IMR-90 (cell line): ENCODE results near the gene DDOST. TPM values are rescaled to one million over a fixed set of nuclear protein-coding genes. Genes with fewer than 3 reads are reported as not detected.

Experiments
- ATAC-seq: fragments of 200-7000 bp; cut with Tn5 transposase; 2 replicates; pipeline ENCODE4 v1.9.1; 2020; ENCODE audit warnings: low read depth, mild to moderate bottlenecking, moderate library complexity
- BruUV-seq: library from RNA; stranded (reverse); fragments of 400-500 nt; replicated peaks from 2 replicates; lab custom pipeline; 2021; lab: Mats Ljungman, UMichigan
- CTCF ChIA-PET: fragments of 300-600 bp; formaldehyde crosslinking; extraction: SDS; loops from one replicate; lab custom pipeline; 2021; ENCODE audit warnings: antibody characterized with exemption; lab: Yijun Ruan, JAX
- POLR2A ChIA-PET: fragments of 300-600 bp; sonication (Branson Sonifier 250); formaldehyde crosslinking; loops from one replicate; lab custom pipeline; 2022; ENCODE audit warnings: antibody characterized with exemption; ENCODE audit not compliant: unreplicated experiment; lab: Charles Lee
- DNase-seq: peaks from one replicate; pipeline ENCODE4 v3.0.0; 2013
- H2AFZ ChIP-seq: replicated peaks from 2 replicates; pipeline ENCODE3; 2013; ENCODE audit warnings: low read length, mild to moderate bottlenecking; ENCODE audit not compliant: poor library complexity
- H2AK5ac ChIP-seq: 2 replicates; pipeline ENCODE4 v1.6.1; 2013; ENCODE audit warnings: low read depth, low read length, inconsistent platforms
- H2AK9ac ChIP-seq: replicated peaks from 2 replicates; pipeline ENCODE3; 2013; ENCODE audit warnings: mild to moderate bottlenecking, low read depth, low read length, moderate library complexity; ENCODE audit not compliant: poor library complexity
- H2BK120ac ChIP-seq: 2 replicates; pipeline ENCODE4 v1.6.1; 2013; ENCODE audit warnings: low read depth, low read length, inconsistent platforms
- H2BK15ac ChIP-seq: 3 replicates; pipeline ENCODE4 v1.6.1; 2013; ENCODE audit warnings: low read depth, low read length, inconsistent platforms
- H2BK20ac ChIP-seq: 2 replicates; pipeline ENCODE4 v1.6.1; 2013; ENCODE audit warnings: low read depth, mild to moderate bottlenecking, inconsistent platforms, low read length, moderate library complexity
- H2BK5ac ChIP-seq: 2 replicates; pipeline ENCODE4 v1.6.1; 2013; ENCODE audit warnings: mild to moderate bottlenecking, low read depth, low read length, inconsistent platforms; ENCODE audit not compliant: poor library complexity, severe bottlenecking
- H3K14ac ChIP-seq: replicated peaks from 2 replicates; pipeline ENCODE4 v1.6.1; 2013; ENCODE audit warnings: low read depth, low read length, inconsistent platforms
- H3K18ac ChIP-seq: 2 replicates; pipeline ENCODE4 v1.6.1; 2013; ENCODE audit warnings: low read depth, low read length, control low read depth
- H3K23ac ChIP-seq: 2 replicates; pipeline ENCODE4 v1.6.1; 2013; ENCODE audit warnings: low read depth, low read length, inconsistent platforms
- H3K27ac ChIP-seq: 2 replicates; pipeline ENCODE4 v1.5.1; 2013; ENCODE audit warnings: mild to moderate bottlenecking, control low read depth, low read length; ENCODE audit not compliant: insufficient read depth
- H3K27me3 ChIP-seq: 2 replicates; pipeline ENCODE4 v1.6.1; 2013; ENCODE audit warnings: low read length; ENCODE audit not compliant: control insufficient read depth, insufficient read depth
- H3K36me3 ChIP-seq: 2 replicates; pipeline ENCODE4 v1.6.1; 2013; ENCODE audit warnings: low read length, mixed read lengths; ENCODE audit not compliant: control insufficient read depth, insufficient read depth
- H3K4ac ChIP-seq: 2 replicates; pipeline ENCODE4 v1.6.1; 2013; ENCODE audit warnings: low read depth, low read length, inconsistent platforms
- H3K4me1 ChIP-seq: 2 replicates; pipeline ENCODE4 v1.6.1; 2013; ENCODE audit warnings: low read length, mixed read lengths; ENCODE audit not compliant: control insufficient read depth, insufficient read depth
- H3K4me2 ChIP-seq: 2 replicates; pipeline ENCODE4 v1.6.1; 2013; ENCODE audit warnings: low read depth, mild to moderate bottlenecking, control low read depth, low read length, moderate library complexity
- H3K4me3 ChIP-seq: 2 replicates; pipeline ENCODE4 v1.5.1; 2013; ENCODE audit warnings: low read depth, mild to moderate bottlenecking, control low read depth, low read length, moderate library complexity; ENCODE audit not compliant: insufficient read depth
- H3K56ac ChIP-seq: 2 replicates; pipeline ENCODE4 v1.6.1; 2013; ENCODE audit warnings: low read length, inconsistent platforms; ENCODE audit not compliant: insufficient read depth; ENCODE audit errors: extremely low read depth
- H3K79me1 ChIP-seq, 2 experiments: 2 replicates each; pipeline ENCODE4 v1.6.1; 2013; ENCODE audit warnings: low read length in 2 of 2, inconsistent platforms in 1 of 2, low read depth in 1 of 2
- H3K9ac ChIP-seq: 2 replicates; pipeline ENCODE4 v1.6.1; 2013; ENCODE audit warnings: low read depth, low read length, control low read depth
- H3K9me1 ChIP-seq: 2 replicates; pipeline ENCODE4 v1.6.1; 2013; ENCODE audit warnings: low read length, inconsistent platforms; ENCODE audit not compliant: insufficient read depth
- H3K9me3 ChIP-seq: 2 replicates; pipeline ENCODE4 v1.6.1; 2013; ENCODE audit warnings: low read length; ENCODE audit not compliant: control insufficient read depth, insufficient read depth
- H4K20me1 ChIP-seq: 2 replicates; pipeline ENCODE4 v1.6.1; 2013; ENCODE audit warnings: low read length, inconsistent platforms; ENCODE audit not compliant: insufficient read depth
- H4K5ac ChIP-seq: 2 replicates; pipeline ENCODE4 v1.6.1; 2013; ENCODE audit warnings: mild to moderate bottlenecking, low read depth, low read length, control low read depth
- H4K8ac ChIP-seq, 2 experiments: 2 replicates each; pipeline ENCODE4 v1.6.1; 2013; ENCODE audit warnings: low read depth in 2 of 2, low read length in 2 of 2, control low read depth in 1 of 2, inconsistent platforms in 1 of 2
- H4K91ac ChIP-seq: 2 replicates; pipeline ENCODE4 v1.6.1; 2013; ENCODE audit warnings: low read depth, low read length, inconsistent platforms; ENCODE audit not compliant: insufficient read depth
- CEBPB ChIP-seq: IDR thresholded peaks from 2 replicates; pipeline ENCODE4 v1.6.1; 2012; ENCODE audit warnings: low read depth, low read length, improper control_type of control experiment
- MXI1 ChIP-seq: IDR thresholded peaks from 2 replicates; pipeline ENCODE4 v1.6.1; 2012; ENCODE audit warnings: low read depth, mild to moderate bottlenecking, low read length, moderate library complexity, borderline replicate concordance
- NFE2L2 ChIP-seq: fragments of 150-350 bp; IDR thresholded peaks from 2 replicates; pipeline ENCODE4 v1.6.1; 2016; ENCODE audit warnings: low read depth, mild to moderate bottlenecking, low read length
- WGBS, 2 experiments: methylation state at CpG; one replicate each; pipeline versions ENCODE4 v1.1.5 to v1.1.7; 2013; ENCODE audit warnings: missing lambda C conversion rate in 2 of 2; ENCODE audit not compliant: insufficient read length in 1 of 2; ENCODE audit errors: extremely low coverage in 2 of 2; 5-methylcytosine and 5-hydroxymethylcytosine counted together
- dilution Hi-C: fragments of 300-500 bp; cut with HindIII; formaldehyde crosslinking; loops from one replicate; pipeline ENCODE4 v1.14.3; 2018; ENCODE audit warnings: low sequenced_read_pairs; ENCODE audit not compliant: unreplicated experiment
- in situ Hi-C: fragments of 300-500 bp; cut with MboI; formaldehyde crosslinking; loops from 3 replicates; pipeline ENCODE4 v1.14.3; 2019; ENCODE audit warnings: low sequenced_read_pairs, inconsistent platforms, mixed read lengths
- intact Hi-C: fragments of 100-400 bp; cut with micrococcal nuclease; formaldehyde crosslinking; loops from 2 replicates; pipeline ENCODE4 v1.10.0; 2022
- polyA plus RNA-seq, 3 experiments: library from polyadenylated mRNA; depleted of rRNA; stranded (reverse); fragments of >200 nt; gene quantifications; 2 replicates each; pipeline ENCODE4 v1.2.3, GENCODE V29; 2012; ENCODE audit warnings: low replicate concordance in 1 of 3
- total RNA-seq: library from RNA; depleted of rRNA; stranded (reverse); fragments of >200 nt; gene quantifications from 2 replicates; pipeline ENCODE4 v1.2.3, GENCODE V29; 2012; rRNA removed

DDOST gene
- total and polyA plus RNA-seq, 2 of the 4 experiments (the other 2 are of a cell fraction), result 179 to 477 TPM

- DNase-seq (peak; percentile 12), ATAC-seq (no peak)
- Histone ChIP-seq H4K8ac (peak overlapping the region; percentile 61 to 89), H3K4me2 (no peak overlapping the region), H2AK9ac (peak overlapping the region; percentile 96), H3K56ac (peak overlapping the region; percentile 7; the same call in 1 of the 2 replicates), H2AFZ (peak overlapping the region; percentile 50), H3K14ac (peak overlapping the region; percentile 92), H4K91ac (peak overlapping the region; percentile 94), H2AK5ac (peak overlapping the region; percentile 95), H2BK5ac (peak overlapping the region; percentile 98), H2BK20ac (peak overlapping the region; percentile 96), H2BK120ac (peak overlapping the region; percentile 96), H3K27ac (peak overlapping the region; percentile 18; the same call in 1 of the 2 replicates), H3K79me1 (no peaks in the 10 kb centered on the region), H4K5ac (peak overlapping the region; percentile 80; the same call in 1 of the 2 replicates), H3K9ac (no peak overlapping the region), H3K4me3 (no peak overlapping the region), H3K18ac (peak overlapping the region; percentile 73; the same call in 1 of the 2 replicates), H3K36me3 (no peaks in the 10 kb centered on the region), H3K9me1 (peaks cover 26% of the 10 kb centered on the region), H4K20me1 (no peaks in the 10 kb centered on the region), H3K23ac (peak overlapping the region; percentile 90; the same call in 1 of the 2 replicates), H2BK15ac (peak overlapping the region; percentile 90; the same call in 2 of the 3 replicates), H3K27me3 (no peaks in the 10 kb centered on the region), H3K4ac (peak overlapping the region; percentile 92), H3K4me1 (peaks cover 22% of the 10 kb centered on the region), H3K9me3 (no peaks in the 10 kb centered on the region)
- ChIA-PET CTCF (no interaction called here), POLR2A (no interaction called here)
- TF ChIP-seq NFE2L2 (no peak), CEBPB (peak; percentile 52; the same call in 1 of the 2 replicates), MXI1 (no peak)
- dilution Hi-C loops (no loop called here), intact Hi-C loops (no loop called here), in situ Hi-C loops (no loop called here)
- no CpG with 5 or more reads among the region's 4 CpGs for WGBS, 2 experiments
- no TSS peak for BruUV-seq
Observed at GRCh38 chr1:20602851-20603450, 58.2 kb downstream of the DDOST start.

Other genes starting within 250 kb of the DDOST start
- 10.2 and 28.9 TPM in 2 replicates for gene CAMK2N1, start 175.2 kb downstream of the DDOST start, total RNA-seq
- gene CAMK2N1, start 175.2 kb downstream of the DDOST start, polyA plus RNA-seq (2012; rRNA removed), result 44.4 and 46.8 TPM in 2 replicates
- 19.7 and 21.1 TPM in 2 replicates for gene MUL1, start 153.2 kb downstream of the DDOST start, total RNA-seq
- 20.6 and 20.7 TPM in 2 replicates for gene MUL1, start 153.2 kb downstream of the DDOST start, polyA plus RNA-seq (2012; rRNA removed)
- not detected in 2 replicates for gene FAM43B, start 108.8 kb downstream of the DDOST start, total RNA-seq
- gene FAM43B, start 108.8 kb downstream of the DDOST start, polyA plus RNA-seq (2012; rRNA removed), result 0.05 and 0.09 TPM in 2 replicates
- gene CDA, start 72.3 kb downstream of the DDOST start, total RNA-seq, result 0.90 and 1.4 TPM in 2 replicates
- gene CDA, start 72.3 kb downstream of the DDOST start, polyA plus RNA-seq (2012; rRNA removed), result 9.4 and 10.7 TPM in 2 replicates
- 52.9 and 55.3 TPM in 2 replicates for gene PINK1, start 27.9 kb downstream of the DDOST start, total RNA-seq
- 55.2 and 57.8 TPM in 2 replicates for gene PINK1, start 27.9 kb downstream of the DDOST start, polyA plus RNA-seq (2012; rRNA removed)
- gene KIF17, start 56.6 kb upstream of the DDOST start, total RNA-seq, result 4.5 and 4.7 TPM in 2 replicates
- 5.7 and 6.5 TPM in 2 replicates for gene KIF17, start 56.6 kb upstream of the DDOST start, polyA plus RNA-seq (2012; rRNA removed)
- gene SH2D5, start 71.3 kb upstream of the DDOST start, total RNA-seq, result 6.7 and 7.2 TPM in 2 replicates
- 13.5 and 14.4 TPM in 2 replicates for gene SH2D5, start 71.3 kb upstream of the DDOST start, polyA plus RNA-seq (2012; rRNA removed)
- gene HP1BP3, start 125.9 kb upstream of the DDOST start, total RNA-seq, result 88.4 and 111 TPM in 2 replicates
- 146 and 151 TPM in 2 replicates for gene HP1BP3, start 125.9 kb upstream of the DDOST start, polyA plus RNA-seq (2012; rRNA removed)